Motor neuron (in vitro differentiated cells): ENCODE results near the gene GNB2. TPM values are rescaled to one million over a fixed set of nuclear protein-coding genes. Genes with fewer than 3 reads are reported as not detected.

Experiments used
- ATAC-seq, 8 experiments: fragments of 200-7000 bp; cut with Tn5 transposase; replicated peaks in 6 of 8; 2 replicates each; pipeline ENCODE4 v1.8.0; 2021; ENCODE audit warnings: mild to moderate bottlenecking in 8 of 8, moderate library complexity in 8 of 8
- H3K27ac ChIP-seq, 2 donors: fragments of 250-450 bp; sonication (Bioruptor Pico); 2 replicates each; pipeline ENCODE4 v1.9.0; 2021; ENCODE audit warnings: antibody characterized with exemption in 2 of 2, mild to moderate bottlenecking in 2 of 2, moderate library complexity in 1 of 2
- H3K4me1 ChIP-seq, 2 donors: fragments of 250-450 bp; sonication (Bioruptor Pico); replicated peaks in 1 of 2; 2 replicates each; pipeline ENCODE4 v1.6.1; 2021; ENCODE audit warnings: antibody characterized with exemption in 2 of 2, mild to moderate bottlenecking in 2 of 2, moderate library complexity in 1 of 2
- H3K4me3 ChIP-seq, 5 donors: fragments of 250-450 bp; sonication (Bioruptor Pico); 2 replicates each; pipeline ENCODE4 v1.9.0; 2021; ENCODE audit warnings: antibody characterized with exemption in 5 of 5, mild to moderate bottlenecking in 5 of 5, moderate library complexity in 4 of 5
- WGBS, 10 experiments: fragments of 450-650 bp; shearing (Covaris generic); methylation state at CpG; one replicate each; pipeline ENCODE4 v1.0.0; 2022; 5-methylcytosine and 5-hydroxymethylcytosine counted together
- in situ Hi-C, 9 experiments: fragments of 400-800 bp; cut with MboI; loops; one replicate each; pipeline ENCODE4 v1.15.0; 2021; ENCODE audit warnings: low sequenced_read_pairs in 9 of 9, low pct_unique_long_range_greater_than_20kb in 2 of 9; ENCODE audit not compliant: unreplicated experiment in 9 of 9
- total RNA-seq, 8 experiments: library from RNA; unstranded; fragments of 300-600 nt; gene quantifications; 2 replicates each; pipeline versions ENCODE4 v1.2.3 to v1.2.4, GENCODE V29; 2022

Gene GNB2
- total RNA-seq: 100 to 1,000 TPM; 141 to 235 (median 188) TPM

- in situ Hi-C loops: no loop called here
- peak within 1 kb of the TSS; percentile 97 to 99 for H3K27ac ChIP-seq
- H3K4me1 ChIP-seq: peaks cover 0 to 3% of the 10 kb centered on the region in 2 donors
- H3K4me3 ChIP-seq: peak within 1 kb of the TSS; percentile 42 to 82 (median 67)
- 0 to 3% (median 0%) methylated on average over 3 to 13 of the region's 65 CpGs; no CpG with 5 or more reads in 5 of the 10 experiments for WGBS, 10 experiments
- peak; percentile 62 to 79 (median 69) for ATAC-seq
Observed at GRCh38 chr7:100673302-100673941, at the start of gene GNB2. TSS of gene GNB2 (plus strand) at chr7:100673740. CDS start at chr7:100676266, 2,526 bp downstream.

GRCh38 chr7:100623951-100624824, 49.4 kb upstream of the GNB2 start:
- Histone ChIP-seq H3K27ac (no peak overlapping the region), H3K4me3 (no peak overlapping the region), H3K4me1 (peaks cover 0 to 3% of the 10 kb centered on the region in 2 donors)
- in situ Hi-C loops: no loop called here
- peak in 2 of 8 experiments; percentile 41 to 62 for ATAC-seq
- WGBS, 10 experiments: 34 to 97% (median 76%) methylated on average over 3 to 13 of the region's 15 CpGs; no CpG with 5 or more reads in 1 of the 10 experiments

GRCh38 chr7:100626055-100626454, 47.5 kb upstream of the GNB2 start:
- in situ Hi-C loops: no loop called here
- H3K4me3 ChIP-seq: peak overlapping the region in 3 of 5 donors; percentile 22 to 31 (median 29)
- no peak overlapping the region for H3K27ac ChIP-seq

GRCh38 chr7:100626530-100627237, 46.9 kb upstream of the GNB2 start:
- peak overlapping the region; percentile 22 to 35 (median 29) for H3K4me3 ChIP-seq
- ATAC-seq: peak; percentile 88 to 98 (median 94)
- 25 to 53% methylated on average over 1 to 2 of the region's 37 CpGs; no CpG with 5 or more reads in 8 of the 10 experiments for WGBS, 10 experiments
- H3K27ac ChIP-seq: peak overlapping the region; percentile 47 to 62
- H3K4me1 ChIP-seq: peaks cover 0 to 3% of the 10 kb centered on the region in 2 donors
- in situ Hi-C loops: no loop called here

More at GRCh38 chr7:100626055-100626454, 47.5 kb upstream of the GNB2 start:
- WGBS, 10 experiments: 0 to 33% (median 17%) methylated on average over 1 to 2 of the region's 3 CpGs; no CpG with 5 or more reads in 7 of the 10 experiments
- peaks cover 0 to 3% of the 10 kb centered on the region in 2 donors for H3K4me1 ChIP-seq
- no peak for ATAC-seq

DNA sequence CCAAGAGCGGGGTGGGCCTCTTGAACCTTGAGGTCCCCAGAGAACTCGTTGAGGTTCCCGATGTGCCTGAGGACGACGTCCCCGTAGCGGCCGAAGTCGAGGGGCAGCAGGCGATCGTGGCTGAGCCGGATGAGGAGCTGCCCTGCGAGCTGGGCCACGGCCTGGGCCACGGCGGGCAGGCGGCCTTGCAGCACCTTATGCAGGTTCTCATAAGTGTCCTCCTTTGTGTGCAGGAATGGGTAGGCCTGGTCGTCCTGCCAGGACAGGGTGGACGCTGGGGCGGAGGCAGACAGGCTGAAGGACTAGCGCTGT, 46.3 kb upstream of the GNB2 start:
- Histone ChIP-seq H3K4me3 (peak overlapping the region in 3 of 5 donors; percentile 25 to 35 (median 31)), H3K4me1 (peaks cover 0 to 3% of the 10 kb centered on the region in 2 donors), H3K27ac (no peak overlapping the region)
- in situ Hi-C loops: no loop called here
- 88% methylated on average over 11 to 12 of the region's 21 CpGs; no CpG with 5 or more reads in 8 of the 10 experiments for WGBS, 10 experiments
- ATAC-seq: no peak

DNA sequence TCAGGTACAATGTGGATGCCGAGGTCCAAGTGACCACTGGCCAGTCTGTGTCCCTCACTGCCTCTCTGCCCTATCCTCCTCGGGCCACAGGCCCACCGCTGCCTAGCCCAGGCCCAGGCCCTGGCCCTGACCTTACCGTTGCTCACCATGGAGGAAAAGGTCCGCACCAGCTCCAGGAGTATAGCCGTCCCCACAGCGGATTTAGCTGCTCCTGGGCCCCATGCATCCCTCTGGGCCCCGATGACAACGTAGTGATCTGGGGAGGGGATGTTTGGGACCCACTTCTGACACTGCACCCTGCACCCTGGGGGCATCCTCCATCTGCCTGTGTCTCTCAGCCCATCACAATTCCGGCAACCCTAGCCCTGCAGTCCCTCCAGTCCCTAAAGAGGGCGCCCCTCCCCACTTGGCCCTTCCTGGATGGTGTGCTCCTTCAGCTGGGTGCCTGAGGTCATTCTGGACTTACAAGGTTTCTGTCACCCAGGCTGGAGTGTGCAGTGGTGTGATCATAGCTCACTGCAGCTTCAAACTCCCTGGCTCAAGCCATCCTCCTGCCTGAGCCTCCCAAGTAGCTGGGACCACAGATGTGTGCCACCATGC, 44.3 kb upstream of the GNB2 start:
- ATAC-seq: peak in 2 of 8 experiments; percentile 8 to 10
- peaks cover 0 to 3% of the 10 kb centered on the region in 2 donors for H3K4me1 ChIP-seq
- WGBS, 10 experiments: 60 to 100% (median 80%) methylated on average over 1 to 5 of the region's 11 CpGs; no CpG with 5 or more reads in 6 of the 10 experiments
- H3K27ac ChIP-seq: no peak overlapping the region
- in situ Hi-C loops: no loop called here
- no peak overlapping the region for H3K4me3 ChIP-seq

DNA sequence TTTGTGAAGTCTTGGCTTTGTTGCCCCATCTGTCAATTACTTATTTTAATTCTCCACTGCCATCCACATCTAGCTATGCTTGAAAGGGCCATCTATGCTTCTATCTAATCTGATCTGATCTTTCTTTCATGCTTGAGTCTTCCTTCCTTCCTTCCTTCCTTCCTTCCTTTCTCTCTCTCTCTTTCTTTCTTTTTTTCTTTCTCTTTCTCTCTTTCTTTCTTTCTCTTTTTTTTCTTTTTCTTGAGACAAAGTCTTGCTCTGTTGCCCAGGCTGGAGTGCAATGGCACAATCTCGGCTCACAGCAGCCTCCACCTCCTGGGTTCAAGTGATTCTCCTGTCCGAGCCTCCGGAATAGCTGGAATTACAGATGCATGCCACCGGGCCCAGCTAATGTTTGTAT, 43.5 kb upstream of the GNB2 start:
- in situ Hi-C loops: no loop called here
- WGBS, 10 experiments: 74 to 100% (median 96%) methylated on average over 2 to 4 of the region's 4 CpGs; no CpG with 5 or more reads in 1 of the 10 experiments

DNA sequence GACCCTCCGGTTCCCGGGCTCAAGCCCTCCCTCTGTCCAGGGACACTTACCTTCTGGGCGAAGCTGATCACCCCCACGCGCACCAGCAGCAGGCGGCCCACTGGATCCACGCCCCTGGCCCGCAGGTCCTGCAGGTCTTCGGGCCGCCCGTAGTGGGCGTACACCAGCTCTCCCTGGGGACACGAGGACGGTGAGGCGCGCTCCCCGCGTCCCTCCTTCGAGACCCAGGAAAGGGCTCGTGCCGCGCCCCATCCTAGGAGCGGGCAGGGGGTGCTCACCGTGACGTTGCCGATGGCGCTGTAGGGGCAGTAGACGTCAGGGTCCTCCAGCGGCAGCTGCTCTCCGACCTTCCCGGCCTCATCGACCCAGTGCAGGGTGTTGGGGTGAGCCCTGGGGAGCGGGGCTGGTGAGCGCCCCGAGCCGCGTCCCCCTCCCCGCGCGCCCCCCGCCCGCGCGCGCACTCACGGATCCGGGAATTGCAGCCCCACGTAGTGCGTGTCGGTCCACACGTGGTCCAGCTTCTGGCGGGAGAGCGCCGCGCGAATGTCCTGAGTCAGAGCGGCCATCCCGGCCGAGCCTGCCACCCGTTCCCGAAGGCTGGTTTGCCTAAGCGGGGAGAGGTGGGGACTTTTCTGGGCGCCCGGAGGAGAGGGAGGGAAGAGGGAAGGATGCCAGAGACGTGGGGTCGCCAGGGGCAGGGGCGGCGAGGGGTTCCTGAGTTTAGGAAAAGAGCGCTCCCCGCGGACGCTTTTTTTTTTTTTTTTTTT, 40.4 kb upstream of the GNB2 start:
- in situ Hi-C loops: no loop called here
- Histone ChIP-seq H3K4me3 (peak overlapping the region; percentile 23 to 40 (median 31)), H3K27ac (peak overlapping the region in 1 of 2 donors; percentile 18), H3K4me1 (no peaks in the 10 kb centered on the region)
- ATAC-seq: peak; percentile 84 to 88 (median 86)
- 7 to 16% (median 10%) methylated on average over 2 to 5 of the region's 72 CpGs; no CpG with 5 or more reads in 7 of the 10 experiments for WGBS, 10 experiments

More for the DNA sequence above, 43.5 kb upstream of the GNB2 start:
- peaks cover 0 to 3% of the 10 kb centered on the region in 2 donors for H3K4me1 ChIP-seq
- H3K27ac ChIP-seq: no peak overlapping the region
- no peak overlapping the region for H3K4me3 ChIP-seq
- no peak for ATAC-seq

GRCh38 chr7:100639995-100640516, 33.5 kb upstream of the GNB2 start:
- in situ Hi-C loops: no loop called here
- ATAC-seq: no peak
- Histone ChIP-seq H3K27ac (no peak overlapping the region), H3K4me1 (peaks cover 5 to 9% of the 10 kb centered on the region in 2 donors), H3K4me3 (no peak overlapping the region)
- 60 to 100% (median 76%) methylated on average over 1 to 14 of the region's 17 CpGs; no CpG with 5 or more reads in 5 of the 10 experiments for WGBS, 10 experiments

GRCh38 chr7:100640517-100641440, 32.8 kb upstream of the GNB2 start:
- Histone ChIP-seq H3K4me1 (peaks cover 5 to 9% of the 10 kb centered on the region in 2 donors), H3K4me3 (no peak overlapping the region), H3K27ac (no peak overlapping the region)
- ATAC-seq: peak in 1 of 8 experiments; percentile 13
- in situ Hi-C loops: no loop called here
- 86% methylated on average over 2 of the region's 24 CpGs; no CpG with 5 or more reads in 9 of the 10 experiments for WGBS, 10 experiments

DNA sequence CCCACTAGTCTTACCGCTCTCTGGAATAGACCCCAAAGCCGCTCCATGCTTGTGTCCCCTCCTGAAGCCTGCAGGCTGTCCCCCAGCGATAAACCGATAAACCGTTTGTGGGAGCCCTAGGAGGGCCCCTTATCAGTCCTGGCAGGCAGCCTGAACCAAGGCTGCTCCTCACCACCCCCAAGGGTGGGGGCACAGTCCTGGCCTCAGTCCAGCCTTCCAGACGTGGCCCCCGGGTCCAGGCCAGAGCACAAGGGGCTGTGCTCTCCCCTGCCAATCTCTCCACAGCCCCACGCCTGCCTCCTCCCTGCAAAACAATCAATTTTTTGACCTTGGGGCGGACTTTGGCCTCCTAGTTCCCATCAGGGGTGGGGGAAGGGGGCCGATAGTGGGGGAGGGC, 32.1 kb upstream of the GNB2 start, which contains the start of gene TFR2:
TSS of gene TFR2 (minus strand) at position 90 of the 397 bp plus-strand sequence. CDS start at position 47, 43 bp downstream.
- 82% methylated on average over 7 of the region's 10 CpGs; no CpG with 5 or more reads in 9 of the 10 experiments for WGBS, 10 experiments
- in situ Hi-C loops: no loop called here
- Histone ChIP-seq H3K4me3 (no peak within 1 kb of the TSS), H3K4me1 (peaks cover 5 to 9% of the 10 kb centered on the region in 2 donors), H3K27ac (no peak within 1 kb of the TSS)
- ATAC-seq: peak in 2 of 8 experiments; percentile 11 to 21
